GM20431 (cell line): ENCODE results near the gene MRGPRF.
"Not testable (repeated sequence)": the region's sequence is repeated elsewhere in the genome, so short reads cannot be mapped to it uniquely, and the experiment has no call there.

Experiments used
- in situ Hi-C: fragments of 300-500 bp; cut with MseI, MboI; formaldehyde crosslinking; loops from one replicate; pipeline ENCODE4 v1.15.0; 2020; ENCODE audit warnings: low sequenced_read_pairs; ENCODE audit not compliant: unreplicated experiment

Gene MRGPRF

GRCh38 chr11:68993546-68993945 lies 19.5 kb downstream of the MRGPRF start:
- in situ Hi-C loops = no loop called here

- in situ Hi-C loops = no loop called here
These were observed 20.2 kb downstream of the MRGPRF start for GRCh38 chr11:68992743-68993255.

GRCh38 chr11:68990995-68991780 lies 21.9 kb downstream of the MRGPRF start:
- in situ Hi-C loops = no loop called here

GRCh38 chr11:68989936-68990606 lies 23.0 kb downstream of the MRGPRF start:
- in situ Hi-C loops = no loop called here

- in situ Hi-C loops = no loop called here
These were observed 24.6 kb downstream of the MRGPRF start for GRCh38 chr11:68988491-68988890.

- in situ Hi-C loops = no loop called here
These were observed 25.8 kb downstream of the MRGPRF start for GRCh38 chr11:68987211-68987610.

- in situ Hi-C loops = no loop called here
These were observed 29.2 kb downstream of the MRGPRF start for GRCh38 chr11:68983801-68984200.

- in situ Hi-C loops = no loop called here
These were observed 30.9 kb downstream of the MRGPRF start for GRCh38 chr11:68982134-68982533.

- in situ Hi-C loops = no loop called here
These were observed 32.3 kb downstream of the MRGPRF start, which contains the start of gene MRGPRD for GRCh38 chr11:68980776-68981065. Gene MRGPRD (minus strand): TSS chr11:68980986. CDS start chr11:68980986, 0 bp downstream.

- in situ Hi-C loops = no loop called here
These were observed 32.9 kb downstream of the MRGPRF start for GRCh38 chr11:68979931-68980775.

GRCh38 chr11:68978931-68979594 lies 34.0 kb downstream of the MRGPRF start:
- in situ Hi-C loops = no loop called here

GRCh38 chr11:68978626-68978930 lies 34.5 kb downstream of the MRGPRF start:
- in situ Hi-C loops = no loop called here

GRCh38 chr11:68977781-68978625 lies 35.0 kb downstream of the MRGPRF start:
- in situ Hi-C loops = no loop called here

GRCh38 chr11:68976563-68976962 lies 36.5 kb downstream of the MRGPRF start:
- in situ Hi-C loops = no loop called here

- in situ Hi-C loops = no loop called here
These were observed 37.0 kb downstream of the MRGPRF start for GRCh38 chr11:68976095-68976494.

- in situ Hi-C loops = no loop called here
These were observed 38.4 kb downstream of the MRGPRF start for GRCh38 chr11:68974421-68975194.

- in situ Hi-C loops = not testable (repeated sequence)
These were observed 39.3 kb downstream of the MRGPRF start for GRCh38 chr11:68973706-68974105.

GRCh38 chr11:68973219-68973618 lies 39.8 kb downstream of the MRGPRF start:
- in situ Hi-C loops = no loop called here
